ENCODE results near the gene SMU1.
"Not testable (repeated sequence)": the region's sequence is repeated elsewhere in the genome, so short reads cannot be mapped to it uniquely, and the experiment has no call there.

The SMU1 gene

DNA sequence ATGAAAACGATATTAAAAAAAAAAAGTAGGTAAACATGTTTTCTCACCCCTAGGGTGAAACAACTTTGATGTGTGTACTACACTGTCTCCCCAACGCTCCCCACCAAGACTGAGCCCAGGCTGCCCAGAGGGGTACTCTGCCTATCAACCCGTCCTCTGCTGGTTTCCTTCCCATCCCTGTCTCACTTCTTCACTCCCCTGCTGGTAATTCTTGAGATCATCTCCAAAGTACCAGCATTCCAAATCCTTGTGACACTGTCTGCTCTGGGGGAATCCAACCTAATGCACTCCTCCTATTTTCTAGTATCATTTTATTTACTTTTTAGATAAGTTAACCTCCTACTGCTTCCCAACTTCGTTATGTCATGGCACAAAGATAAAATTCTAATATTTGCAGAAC lies 68.7 kb downstream of the SMU1 start:
- no peak for DNase-seq

DNA sequence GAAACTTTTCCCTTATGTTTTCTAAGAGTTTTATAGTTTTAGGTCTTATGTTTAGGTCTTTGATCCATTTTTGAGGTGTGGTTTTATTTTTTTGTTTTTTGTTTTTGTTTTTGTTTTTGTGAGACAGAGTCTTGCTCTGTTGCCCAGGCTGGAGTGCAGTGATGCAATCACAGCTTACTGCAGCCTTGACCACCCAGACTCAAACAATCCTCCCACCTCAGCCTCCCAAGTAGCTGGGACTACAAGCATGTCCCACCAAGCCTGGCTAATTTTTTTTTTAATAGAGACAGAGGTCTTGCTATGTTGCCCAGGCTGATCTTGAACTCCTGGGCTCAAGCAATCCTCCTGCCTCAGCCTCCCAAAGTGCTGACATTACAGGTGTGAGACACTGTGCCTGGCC lies 71.1 kb downstream of the SMU1 start:
- not testable (repeated sequence) for DNase-seq

- DNase-seq, result not testable (repeated sequence)
Observed at GRCh38 chr9:33000682-33001055, 75.8 kb downstream of the SMU1 start.

DNA sequence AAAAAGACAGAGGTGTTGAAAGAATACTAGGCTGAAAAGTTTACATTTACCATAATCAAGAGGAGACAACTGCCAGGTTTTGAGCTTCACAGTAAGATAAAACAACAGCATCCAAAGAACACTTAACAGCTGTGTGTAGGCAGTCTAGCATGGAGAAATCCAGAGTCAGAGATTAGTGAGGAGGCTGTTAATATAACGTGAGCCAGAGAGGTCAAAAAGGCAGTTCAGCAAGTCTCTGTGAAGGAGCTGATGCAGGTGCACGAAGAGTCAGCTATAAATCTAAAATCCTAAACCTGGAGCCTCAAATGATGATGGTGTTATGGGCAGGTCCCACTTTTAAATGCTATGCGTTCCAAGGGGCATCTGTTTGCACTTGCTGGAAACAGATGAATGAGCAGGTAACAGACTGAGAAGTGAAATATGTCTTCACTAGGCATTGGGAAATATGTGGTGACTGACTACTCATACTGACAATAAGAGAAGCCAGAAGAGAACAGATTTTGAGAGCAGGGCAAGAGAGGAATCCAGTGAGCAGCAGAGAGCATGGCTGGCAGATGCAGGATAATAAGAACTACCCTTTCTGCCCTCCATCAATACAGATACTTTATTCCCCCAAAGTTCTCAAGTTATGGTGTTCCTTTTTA lies 83.8 kb downstream of the SMU1 start:
- DNase-seq, result peak; percentile 30

GRCh38 chr9:32991897-32992594 lies 84.4 kb downstream of the SMU1 start:
- no peak for DNase-seq
